Activated T-cell treated with anti-CD3 and anti-CD28 coated beads, Interleukin-2, amount 50 U/mL, for 4 hours (primary cell): ENCODE data around the gene TVP23C. TPM values are rescaled to one million over a fixed set of nuclear protein-coding genes. Genes with fewer than 3 reads are reported as not detected.
A peak's percentile ranks its signal among the peaks of the same experiment; 100 is the strongest.
"Not testable (repeated sequence)": the region's sequence is repeated elsewhere in the genome, so short reads cannot be mapped to it uniquely, and the experiment has no call there.

Source experiments
- ATAC-seq, 2 donors: fragments of 200-7000 bp; cut with Tn5 transposase; one replicate each; pipeline ENCODE4 v1.10.0; 2021
- DNase-seq: peaks from one replicate; pipeline ENCODE4 v3.0.0-alpha.2; 2020
- H3K27me3 Mint-ChIP-seq: one replicate; pipeline ENCODE4 v1.8.0; 2021; ENCODE audit warnings: low read depth, mixed read lengths
- H3K36me3 Mint-ChIP-seq: one replicate; pipeline ENCODE4 v1.8.0; 2022; ENCODE audit warnings: mixed read lengths; ENCODE audit not compliant: insufficient read depth
- H3K4me1 Mint-ChIP-seq: one replicate; pipeline ENCODE4 v1.8.0; 2021; ENCODE audit warnings: low read depth, mixed read lengths
- H3K4me3 Mint-ChIP-seq: one replicate; pipeline ENCODE4 v1.8.0; 2021; ENCODE audit warnings: mild to moderate bottlenecking, moderate library complexity, mixed read lengths
- H3K9me3 Mint-ChIP-seq: one replicate; pipeline ENCODE4 v1.8.0; 2021; ENCODE audit warnings: mixed read lengths
- total RNA-seq, 3 donors: library from RNA; stranded (reverse); gene quantifications; one replicate each; pipeline ENCODE4 v1.2.1, GENCODE V29; 2021

TVP23C gene
- total RNA-seq, 3 donors from 2014 or later = 2.6 to 4.6 (median 3.7) TPM

DNA sequence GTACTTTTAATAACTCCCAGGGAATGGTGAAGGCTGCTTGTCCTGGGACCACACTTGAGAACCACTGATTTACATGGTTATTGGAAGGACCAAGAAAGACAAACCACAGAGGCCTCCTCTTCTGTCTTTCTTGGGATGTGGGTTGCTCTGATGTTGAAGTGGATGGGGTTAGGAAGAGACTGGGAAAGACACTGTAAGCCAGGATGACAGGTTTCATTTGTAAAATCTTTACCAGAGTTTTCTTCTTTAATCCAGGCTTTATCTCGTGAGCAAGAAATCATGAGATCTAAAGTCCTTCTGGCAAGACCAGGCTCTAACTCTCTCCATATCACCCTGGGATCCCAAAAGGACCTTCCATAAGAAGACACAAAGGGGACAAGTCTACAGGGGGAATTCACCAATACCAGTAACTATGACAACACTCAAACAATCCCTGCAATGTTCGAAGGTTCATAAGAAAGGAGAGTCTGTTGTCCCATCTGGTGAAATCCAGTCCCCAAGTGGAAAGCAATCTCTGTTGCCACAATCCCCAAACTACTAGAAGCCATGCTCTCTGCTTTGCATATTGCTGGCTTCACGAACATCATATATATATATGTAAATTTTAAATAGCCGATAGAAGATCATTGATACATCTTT is 51.1 kb downstream of the TVP23C start:
- Mint-ChIP-seq H3K9me3 (no peaks in the 10 kb centered on the region), H3K27me3 (no peaks in the 10 kb centered on the region), H3K4me1 (no peaks in the 10 kb centered on the region), H3K4me3 (no peak overlapping the region), H3K36me3 (peaks cover 37% of the 10 kb centered on the region)
- ATAC-seq = no peak
- DNase-seq = no peak

DNA sequence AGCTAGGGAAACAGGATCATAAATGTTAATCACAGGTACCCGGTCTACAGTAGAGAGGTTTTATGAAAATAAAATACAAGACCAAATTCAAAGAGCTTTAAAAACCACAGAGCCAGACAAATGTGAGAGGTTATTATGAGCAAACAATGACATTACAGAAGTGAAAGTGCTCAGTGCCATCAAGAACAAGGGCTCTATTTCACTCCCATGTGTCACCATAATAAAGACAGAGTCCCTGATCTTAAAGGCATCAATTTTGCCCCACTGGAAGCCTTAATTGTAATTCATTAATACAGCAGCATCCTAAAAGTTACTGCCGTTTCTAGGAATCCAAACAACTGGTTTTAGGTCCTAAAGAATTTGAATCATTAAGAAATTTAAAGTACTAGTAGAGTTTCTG is 52.1 kb downstream of the TVP23C start:
- Mint-ChIP-seq H3K4me1 (no peaks in the 10 kb centered on the region), H3K27me3 (no peaks in the 10 kb centered on the region), H3K9me3 (no peaks in the 10 kb centered on the region), H3K4me3 (no peak overlapping the region), H3K36me3 (peaks cover 27% of the 10 kb centered on the region)
- peak in 1 of 2 donors; percentile 51 for ATAC-seq
- DNase-seq = no peak

DNA sequence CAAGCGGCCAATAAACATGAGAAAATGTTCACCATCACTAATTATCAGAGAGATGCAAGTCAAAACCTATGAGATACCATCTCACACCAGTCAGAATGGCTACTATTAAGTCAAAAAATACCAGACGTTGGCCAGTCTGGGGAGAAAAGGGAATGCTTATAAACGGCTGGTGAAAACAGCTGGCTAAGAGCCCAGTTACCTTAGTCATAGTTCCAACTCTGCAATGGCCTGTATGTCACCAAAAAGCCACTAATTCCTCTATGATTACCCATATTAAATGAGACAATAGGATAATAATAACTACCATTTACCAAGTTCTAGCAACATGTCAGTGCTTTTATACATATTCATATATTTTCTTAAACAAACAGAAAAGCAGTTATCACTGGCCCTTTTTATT is 52.9 kb downstream of the TVP23C start:
- DNase-seq (no peak), ATAC-seq (no peak)
- H3K4me3 Mint-ChIP-seq = no peak overlapping the region
- H3K27me3 Mint-ChIP-seq = no peaks in the 10 kb centered on the region
- no peaks in the 10 kb centered on the region for H3K9me3 Mint-ChIP-seq
- peaks cover 19% of the 10 kb centered on the region for H3K36me3 Mint-ChIP-seq
- no peaks in the 10 kb centered on the region for H3K4me1 Mint-ChIP-seq

DNA sequence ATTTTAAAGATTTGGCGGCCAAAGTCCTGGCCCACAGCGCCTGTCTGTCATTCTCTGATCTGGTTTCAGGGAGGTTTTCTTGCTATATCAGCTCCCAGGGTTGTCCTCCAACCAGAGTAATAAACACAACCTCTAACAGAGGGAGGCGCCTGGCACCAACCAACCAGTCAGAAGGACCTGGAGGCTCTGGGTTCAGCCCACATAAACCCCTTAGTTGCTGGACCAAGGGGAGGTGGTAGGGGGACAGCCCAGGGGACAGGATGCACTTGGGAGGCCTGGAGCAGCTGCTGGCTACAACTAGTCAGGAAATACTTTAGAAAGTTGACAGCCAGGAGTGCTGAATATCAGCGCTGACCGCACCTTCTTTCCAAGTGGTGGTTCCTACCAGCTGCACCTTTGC is 54.2 kb downstream of the TVP23C start:
- Mint-ChIP-seq H3K4me3 (no peak overlapping the region), H3K9me3 (no peaks in the 10 kb centered on the region), H3K4me1 (no peaks in the 10 kb centered on the region), H3K27me3 (no peaks in the 10 kb centered on the region), H3K36me3 (peaks cover 16% of the 10 kb centered on the region)
- ATAC-seq = no peak
- no peak for DNase-seq

DNA sequence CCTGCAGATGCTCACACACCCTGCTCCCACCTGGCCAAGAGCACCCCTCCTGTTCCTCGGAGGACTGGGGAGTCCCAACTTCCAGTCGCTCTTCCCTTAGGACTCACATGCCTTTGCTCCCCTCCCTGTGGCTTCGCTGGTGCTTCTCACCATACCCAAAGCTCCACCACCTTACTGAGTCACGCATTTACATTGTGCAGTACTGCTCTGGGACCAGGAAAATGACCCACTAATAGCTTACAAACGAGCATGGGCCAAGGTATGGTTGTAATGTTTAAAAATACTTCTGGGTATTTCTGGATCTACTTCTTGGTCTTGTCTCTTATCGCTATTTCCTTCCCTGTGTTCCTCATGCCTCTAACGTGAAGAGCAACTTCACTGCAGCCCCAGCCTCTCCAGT is 54.8 kb downstream of the TVP23C start:
- H3K27me3 Mint-ChIP-seq = no peaks in the 10 kb centered on the region
- no peaks in the 10 kb centered on the region for H3K9me3 Mint-ChIP-seq
- no peak overlapping the region for H3K4me3 Mint-ChIP-seq
- no peak for ATAC-seq
- peaks cover 14% of the 10 kb centered on the region for H3K36me3 Mint-ChIP-seq
- DNase-seq = no peak
- no peaks in the 10 kb centered on the region for H3K4me1 Mint-ChIP-seq

DNA sequence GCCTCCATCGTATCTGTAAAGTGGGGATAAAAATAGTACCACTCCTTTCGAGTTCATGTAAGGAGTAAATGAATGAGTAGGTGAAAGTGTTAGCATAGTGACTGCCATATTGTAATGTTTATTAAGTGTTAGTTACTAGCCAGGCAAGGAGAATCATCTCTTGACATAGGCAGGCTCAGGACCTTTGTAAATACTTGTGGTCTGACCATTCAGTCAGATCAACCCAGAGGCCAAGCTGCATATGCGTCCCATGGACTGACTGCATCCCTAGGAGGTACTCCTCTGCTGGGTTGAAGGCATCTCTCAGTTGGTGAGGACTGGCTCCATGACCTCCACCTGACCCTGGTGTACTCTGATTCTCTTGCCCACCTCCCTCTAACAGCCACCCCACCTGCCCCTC is 55.4 kb downstream of the TVP23C start:
- Mint-ChIP-seq H3K9me3 (no peaks in the 10 kb centered on the region), H3K4me3 (no peak overlapping the region), H3K4me1 (peaks cover 3% of the 10 kb centered on the region), H3K36me3 (peaks cover 14% of the 10 kb centered on the region), H3K27me3 (no peaks in the 10 kb centered on the region)
- DNase-seq (no peak), ATAC-seq (no peak)

DNA sequence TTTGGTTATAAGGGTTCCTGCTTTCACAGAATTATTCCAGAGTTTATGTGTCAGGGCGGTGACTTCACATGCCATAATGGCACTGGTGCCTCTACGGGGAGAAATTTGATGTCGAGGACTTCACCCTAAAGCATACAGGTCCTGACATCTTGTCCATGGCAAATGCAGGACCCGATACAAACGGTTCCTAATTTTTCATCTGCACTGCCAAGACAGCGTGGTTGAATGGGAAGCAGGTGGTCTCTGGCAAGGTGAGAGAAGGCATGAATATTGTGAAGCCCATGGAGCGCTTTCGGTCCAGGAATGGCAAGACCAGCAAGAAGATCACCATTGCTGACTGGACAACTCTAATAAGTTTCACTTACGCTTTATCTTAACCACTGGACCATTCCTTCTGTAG is 56.3 kb downstream of the TVP23C start:
- Mint-ChIP-seq H3K4me1 (peaks cover 6% of the 10 kb centered on the region), H3K36me3 (peaks cover 13% of the 10 kb centered on the region), H3K4me3 (no peak overlapping the region), H3K27me3 (no peaks in the 10 kb centered on the region), H3K9me3 (no peaks in the 10 kb centered on the region)
- ATAC-seq = no peak
- no peak for DNase-seq

DNA sequence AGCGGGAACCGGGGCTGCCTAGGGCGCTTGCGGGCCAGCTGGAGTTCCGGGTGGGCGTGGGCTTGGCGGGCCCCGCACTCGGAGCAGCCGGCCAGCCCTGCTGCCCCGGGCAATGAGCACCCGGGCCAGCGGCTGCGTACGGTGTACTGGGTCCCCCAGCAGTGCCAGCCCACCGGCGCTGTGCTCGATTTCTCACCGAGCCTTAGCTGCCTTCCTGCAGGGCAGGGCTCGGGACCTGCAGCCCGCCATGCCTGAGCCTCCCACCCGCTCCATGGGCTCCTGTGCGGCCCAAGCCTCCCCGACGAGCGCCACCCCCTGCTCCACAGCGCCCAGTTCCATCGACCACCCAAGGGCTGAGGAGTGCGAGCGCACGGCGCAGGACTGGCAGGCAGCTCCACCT is 57.6 kb downstream of the TVP23C start:
- not testable (repeated sequence) for DNase-seq, H3K4me1 Mint-ChIP-seq

DNA sequence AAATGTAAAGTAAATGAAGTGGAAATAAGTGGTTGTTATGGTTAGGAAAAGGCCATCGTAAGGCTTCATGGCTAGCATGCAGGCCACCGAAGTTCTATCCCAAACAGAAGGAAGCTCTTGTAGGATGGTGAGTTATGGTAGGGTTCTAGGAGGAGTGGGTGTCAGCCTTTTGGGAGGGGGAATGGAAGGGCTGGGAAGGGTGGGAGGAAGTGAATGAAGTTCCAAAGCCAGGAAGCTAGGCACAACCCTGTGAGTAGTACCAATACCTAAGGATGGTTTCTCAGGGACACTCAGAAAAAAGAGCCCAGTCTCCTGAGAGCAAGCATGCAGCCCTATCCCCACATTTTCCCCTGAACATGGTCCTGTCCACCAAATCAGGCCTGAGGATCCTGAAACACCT is 59.6 kb downstream of the TVP23C start:
- no peak overlapping the region for H3K4me3 Mint-ChIP-seq
- H3K9me3 Mint-ChIP-seq = no peaks in the 10 kb centered on the region
- peaks cover 19% of the 10 kb centered on the region for H3K36me3 Mint-ChIP-seq
- H3K4me1 Mint-ChIP-seq = peaks cover 6% of the 10 kb centered on the region
- ATAC-seq = no peak
- H3K27me3 Mint-ChIP-seq = no peaks in the 10 kb centered on the region
- no peak for DNase-seq

More for the DNA sequence above, 57.6 kb downstream of the TVP23C start:
- H3K9me3 Mint-ChIP-seq, H3K27me3 Mint-ChIP-seq, H3K4me3 Mint-ChIP-seq, ATAC-seq: not testable (repeated sequence)
- peaks cover 19% of the 10 kb centered on the region for H3K36me3 Mint-ChIP-seq

DNA sequence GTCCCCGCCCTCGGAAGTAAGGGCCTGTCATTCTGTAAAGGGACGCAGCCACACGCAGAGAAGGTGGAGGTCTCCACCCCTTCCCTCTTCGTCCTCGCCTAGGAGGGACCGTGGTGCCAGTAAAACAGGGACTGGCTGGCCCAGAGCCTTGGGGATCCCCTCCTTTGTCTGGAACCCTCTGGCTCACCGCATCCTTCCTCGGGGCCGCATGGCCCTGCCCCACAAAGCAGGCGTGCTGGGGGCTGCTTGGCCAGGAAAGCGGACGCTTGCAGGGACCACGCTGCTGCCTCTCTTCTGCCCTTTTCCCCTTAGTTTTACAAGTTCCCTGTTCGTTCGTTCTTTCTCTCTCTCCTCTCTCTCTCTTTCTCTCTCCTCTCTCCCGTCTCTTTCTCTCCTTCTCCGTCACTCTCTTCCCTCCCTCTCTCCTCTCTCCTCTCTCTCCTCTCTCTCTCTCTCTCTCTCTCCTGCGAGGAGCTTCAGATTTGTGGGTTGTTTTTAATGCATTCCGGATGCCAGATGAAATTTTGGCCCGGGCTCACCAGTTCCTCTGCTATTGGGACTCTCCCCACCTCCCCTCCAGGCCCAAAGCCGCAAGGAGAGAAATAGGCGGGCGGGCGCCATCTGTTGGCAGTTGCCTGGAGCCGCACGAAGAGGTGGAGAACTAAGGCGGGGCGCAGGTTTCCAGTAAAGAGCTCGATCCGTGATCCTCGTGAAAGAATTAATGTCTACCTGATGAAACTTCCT is 60.7 kb downstream of the TVP23C start:
- Mint-ChIP-seq H3K4me3 (no peak overlapping the region), H3K27me3 (no peaks in the 10 kb centered on the region), H3K9me3 (no peaks in the 10 kb centered on the region), H3K36me3 (peaks cover 16% of the 10 kb centered on the region), H3K4me1 (peaks cover 6% of the 10 kb centered on the region)
- DNase-seq = peak; percentile 45
- peak; percentile 93 to 97 for ATAC-seq

DNA sequence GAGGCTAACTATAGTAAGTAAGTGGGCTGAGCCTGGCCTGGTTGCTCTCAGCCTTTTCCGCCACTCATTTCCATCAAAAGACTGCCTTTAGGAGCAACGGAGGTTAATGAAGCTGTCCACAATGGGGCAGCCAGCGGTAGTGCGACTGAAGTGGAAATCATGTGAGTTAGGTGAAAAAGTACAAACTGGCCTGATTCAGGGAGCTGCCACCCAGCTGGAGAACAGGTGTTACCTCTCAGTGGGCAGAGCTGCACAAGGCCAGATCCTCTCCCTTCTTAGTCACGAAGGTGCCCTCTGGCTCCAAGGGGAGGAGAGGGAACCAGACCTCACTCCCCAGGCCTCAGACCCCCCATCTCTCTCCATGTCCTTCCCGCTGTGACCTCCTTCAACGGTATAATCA is 61.5 kb downstream of the TVP23C start:
- no peak for DNase-seq
- H3K4me1 Mint-ChIP-seq = peaks cover 6% of the 10 kb centered on the region
- H3K27me3 Mint-ChIP-seq = no peaks in the 10 kb centered on the region
- H3K36me3 Mint-ChIP-seq = peaks cover 20% of the 10 kb centered on the region
- H3K4me3 Mint-ChIP-seq = no peak overlapping the region
- H3K9me3 Mint-ChIP-seq = no peaks in the 10 kb centered on the region
- ATAC-seq = no peak

DNA sequence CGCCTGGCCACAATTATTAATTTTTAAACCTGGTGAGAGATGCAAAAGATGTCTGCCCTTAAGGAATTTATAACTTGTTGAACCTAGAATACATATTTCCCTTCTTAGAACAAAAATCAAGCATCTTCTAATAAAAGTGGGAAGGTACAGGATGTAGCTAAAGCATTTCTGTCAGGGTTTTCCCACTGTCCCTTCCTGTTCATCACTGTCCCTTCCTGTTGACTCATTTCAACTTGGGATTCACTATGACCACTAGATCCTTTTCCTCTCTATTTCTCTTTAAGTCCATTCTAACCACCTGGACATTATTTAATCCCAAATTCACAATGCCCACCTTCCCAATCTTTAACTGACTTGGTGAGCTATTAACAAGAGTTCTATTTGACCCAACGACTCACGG is 62.0 kb downstream of the TVP23C start:
- Mint-ChIP-seq H3K27me3 (no peaks in the 10 kb centered on the region), H3K4me1 (peaks cover 6% of the 10 kb centered on the region), H3K4me3 (no peak overlapping the region), H3K9me3 (no peaks in the 10 kb centered on the region), H3K36me3 (peaks cover 22% of the 10 kb centered on the region)
- DNase-seq (no peak), ATAC-seq (no peak)

DNA sequence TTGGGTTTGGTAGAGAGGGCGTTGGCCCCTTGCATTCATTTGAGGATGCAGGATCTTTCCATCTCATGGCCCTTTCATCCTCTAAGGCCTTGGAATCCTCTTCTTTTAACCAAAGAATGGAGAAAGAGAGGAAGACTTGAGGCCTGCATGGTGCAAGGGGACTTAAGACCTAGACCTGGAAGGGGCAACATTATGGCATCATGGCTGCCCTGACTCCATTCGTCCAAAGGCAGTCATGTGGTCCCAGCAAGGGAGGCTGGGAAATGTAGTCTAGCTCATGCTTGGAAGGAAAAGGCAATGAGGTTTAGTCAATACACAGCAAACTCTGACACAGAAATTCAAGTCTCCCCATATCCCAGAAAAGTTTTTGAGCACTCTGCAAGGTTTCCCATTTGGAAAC is 65.2 kb downstream of the TVP23C start:
- H3K4me1 Mint-ChIP-seq = peaks cover 5% of the 10 kb centered on the region
- H3K27me3 Mint-ChIP-seq = no peaks in the 10 kb centered on the region
- DNase-seq (no peak), ATAC-seq (no peak)
- peaks cover 30% of the 10 kb centered on the region for H3K36me3 Mint-ChIP-seq
- no peak overlapping the region for H3K4me3 Mint-ChIP-seq
- no peaks in the 10 kb centered on the region for H3K9me3 Mint-ChIP-seq

DNA sequence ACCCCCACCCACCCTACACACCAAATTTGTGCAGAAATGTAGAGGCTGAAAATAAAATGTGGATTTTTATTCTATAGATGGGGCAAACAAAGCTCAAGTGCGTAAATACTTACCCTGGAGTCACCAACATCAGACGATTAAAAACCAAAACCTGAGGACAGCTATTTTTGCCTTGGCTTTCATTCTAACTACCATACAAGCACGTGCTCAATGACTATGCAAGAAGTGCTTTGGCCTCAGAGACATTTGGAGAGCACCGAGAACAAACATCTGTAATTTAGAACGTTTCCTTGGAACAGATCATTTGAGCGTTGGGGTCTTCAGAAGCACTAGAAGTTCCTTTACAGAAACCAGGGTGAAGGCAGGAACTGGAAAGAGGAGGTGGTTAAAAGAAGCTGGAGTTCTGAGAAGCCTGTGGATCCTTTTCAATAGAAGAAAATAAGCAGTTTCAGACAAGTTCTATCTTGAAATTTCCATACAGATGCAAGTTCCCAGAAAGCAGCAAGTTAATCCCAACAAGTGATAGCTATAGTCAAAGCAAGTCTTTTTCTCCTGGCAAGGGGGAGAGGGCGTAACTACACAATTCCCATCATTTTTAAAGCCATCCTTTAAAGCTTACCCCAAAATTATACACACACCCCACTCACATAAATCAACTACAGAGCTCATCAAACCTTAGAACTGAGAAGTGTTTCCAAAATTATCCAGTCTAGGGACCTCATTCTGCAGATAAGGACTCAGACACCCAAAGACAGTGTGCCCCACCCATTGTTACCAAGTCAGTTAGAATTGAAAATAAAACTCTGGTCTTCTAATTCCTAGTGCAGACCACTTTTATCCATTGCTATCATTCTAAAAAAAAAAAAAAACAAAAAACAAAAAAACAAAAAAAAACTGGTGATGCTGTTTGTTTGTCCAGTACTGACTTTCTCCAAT is 66.3 kb downstream of the TVP23C start:
- no peaks in the 10 kb centered on the region for H3K27me3 Mint-ChIP-seq
- H3K36me3 Mint-ChIP-seq = peaks cover 30% of the 10 kb centered on the region
- no peak for ATAC-seq
- no peaks in the 10 kb centered on the region for H3K9me3 Mint-ChIP-seq
- no peak overlapping the region for H3K4me3 Mint-ChIP-seq
- H3K4me1 Mint-ChIP-seq = no peaks in the 10 kb centered on the region
- DNase-seq = no peak
